DND-41 (cell line): ENCODE measurements around the gene DENND1C.

ENCODE experiments used
- EZH2 ChIP-seq: IDR thresholded peaks from 3 replicates; pipeline ENCODE4 v1.6.1; 2012; ENCODE audit warnings: borderline replicate concordance, low read depth, mild to moderate bottlenecking, moderate library complexity, low read length, inconsistent platforms; ENCODE audit not compliant: severe bottlenecking
- TF ChIP-seq, protein P1 (sequence below): IDR thresholded peaks from 2 replicates; pipeline ENCODE4 v1.5.1; 2012; ENCODE audit warnings: borderline replicate concordance, low read length, moderate library complexity, mild to moderate bottlenecking; ENCODE audit not compliant: poor library complexity, severe bottlenecking; ENCODE audit errors: extremely low read depth

DNA sequence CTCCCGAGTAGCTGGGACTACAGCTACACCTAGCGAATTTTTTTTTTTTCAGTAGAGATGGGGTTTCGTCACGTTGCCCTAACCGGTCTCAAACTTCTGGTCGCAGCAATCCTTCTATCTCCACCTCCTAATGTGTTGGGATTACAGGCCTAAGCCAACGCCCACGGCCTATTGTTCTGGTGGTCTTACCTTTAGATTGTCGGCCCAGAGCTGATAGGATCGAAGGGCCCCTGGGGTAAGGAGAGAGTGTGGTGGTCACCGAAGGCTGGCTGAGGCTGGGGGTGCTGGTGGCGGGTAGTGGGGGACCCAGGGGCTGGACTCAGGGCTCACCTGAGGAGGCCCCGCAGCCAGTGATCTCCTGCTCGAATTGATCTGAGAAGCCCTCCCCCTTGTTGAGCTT is 10.5 kb downstream of the DENND1C start:
- TF ChIP-seq, protein P1, sequence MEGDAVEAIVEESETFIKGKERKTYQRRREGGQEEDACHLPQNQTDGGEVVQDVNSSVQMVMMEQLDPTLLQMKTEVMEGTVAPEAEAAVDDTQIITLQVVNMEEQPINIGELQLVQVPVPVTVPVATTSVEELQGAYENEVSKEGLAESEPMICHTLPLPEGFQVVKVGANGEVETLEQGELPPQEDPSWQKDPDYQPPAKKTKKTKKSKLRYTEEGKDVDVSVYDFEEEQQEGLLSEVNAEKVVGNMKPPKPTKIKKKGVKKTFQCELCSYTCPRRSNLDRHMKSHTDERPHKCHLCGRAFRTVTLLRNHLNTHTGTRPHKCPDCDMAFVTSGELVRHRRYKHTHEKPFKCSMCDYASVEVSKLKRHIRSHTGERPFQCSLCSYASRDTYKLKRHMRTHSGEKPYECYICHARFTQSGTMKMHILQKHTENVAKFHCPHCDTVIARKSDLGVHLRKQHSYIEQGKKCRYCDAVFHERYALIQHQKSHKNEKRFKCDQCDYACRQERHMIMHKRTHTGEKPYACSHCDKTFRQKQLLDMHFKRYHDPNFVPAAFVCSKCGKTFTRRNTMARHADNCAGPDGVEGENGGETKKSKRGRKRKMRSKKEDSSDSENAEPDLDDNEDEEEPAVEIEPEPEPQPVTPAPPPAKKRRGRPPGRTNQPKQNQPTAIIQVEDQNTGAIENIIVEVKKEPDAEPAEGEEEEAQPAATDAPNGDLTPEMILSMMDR = no peak
- TF ChIP-seq EZH2 = no peak
